K562 (cell line): ENCODE measurements around the gene FOXO3. TPM values are rescaled to one million over a fixed set of nuclear protein-coding genes. Genes with fewer than 3 reads are reported as not detected.

Source experiments
- ATAC-seq: fragments of 200-7000 bp; cut with Tn5 transposase; 3 replicates; pipeline ENCODE4 v1.9.1; 2020; ENCODE audit warnings: moderate library complexity
- BruUV-seq: library from RNA; stranded (reverse); fragments of 400-500 nt; replicated peaks from 2 replicates; lab custom pipeline; 2021; lab: Mats Ljungman, UMichigan
- CTCF ChIA-PET: fragments of 300-600 bp; formaldehyde crosslinking; extraction: SDS; loops from one replicate; lab custom pipeline; 2021; ENCODE audit warnings: low intra/inter-chr PET ratio; lab: Yijun Ruan, JAX
- POLR2A ChIA-PET: fragments of 300-600, 350-650 bp; sonication (Branson Sonifier 250); formaldehyde crosslinking; extraction: SDS; loops from one replicate; lab custom pipeline; 2021; ENCODE audit warnings: antibody characterized with exemption, inconsistent platforms; lab: Yijun Ruan, JAX
- DNase-seq, 4 experiments: peaks; one replicate each; pipeline versions ENCODE4 v3.0.0 to v3.0.0-alpha.2; 2011 to 2018; ENCODE audit warnings: low spot score in 3 of 4, mixed read lengths in 3 of 4; ENCODE audit errors: extremely low read depth in 1 of 4
- FAIRE-seq: peaks from 2 replicates; lab custom pipeline; 2011; peaks lifted over from hg19 to GRCh38; lab: Jason Lieb, UNC
- H2AFZ ChIP-seq: 2 replicates; pipeline ENCODE4 v1.6.0; 2011; ENCODE audit warnings: low read depth, low read length, control low read depth, inconsistent platforms
- H3K27ac ChIP-seq: fragments of 200-600 bp; 3 replicates; pipeline ENCODE4 v1.8.0; 2011; ENCODE audit warnings: low read depth, mild to moderate bottlenecking, control low read depth, inconsistent platforms, low read length, moderate library complexity, mixed read lengths; ENCODE audit errors: extremely low read depth
- H3K27me3 ChIP-seq, 2 experiments: fragments of 300-600 bp in 1 of 2; 2 replicates in 1 of 2; 3 replicates in 1 of 2; pipeline versions ENCODE4 v1.6.0 to v1.8.0; 2011; ENCODE audit warnings: inconsistent platforms in 2 of 2, low read length in 2 of 2, mild to moderate bottlenecking in 1 of 2, mixed read lengths in 1 of 2, moderate library complexity in 1 of 2; ENCODE audit not compliant: control insufficient read depth in 2 of 2, insufficient read depth in 2 of 2
- H3K36me3 ChIP-seq: fragments of 300-600 bp; 3 replicates; pipeline ENCODE4 v1.8.0; 2011; ENCODE audit warnings: mild to moderate bottlenecking, low read length, inconsistent platforms; ENCODE audit not compliant: control insufficient read depth, insufficient read depth
- H3K4me1 ChIP-seq, 2 experiments: fragments of 200-600 bp in 1 of 2; replicated peaks in 1 of 2; 2 replicates in 1 of 2; 3 replicates in 1 of 2; pipeline versions ENCODE4 v1.5.1 to v1.8.0; 2011; ENCODE audit warnings: inconsistent platforms in 2 of 2, low read length in 2 of 2, mild to moderate bottlenecking in 1 of 2, mixed read lengths in 1 of 2, moderate library complexity in 1 of 2; ENCODE audit not compliant: control insufficient read depth in 2 of 2, insufficient read depth in 2 of 2
- H3K4me2 ChIP-seq: 2 replicates; pipeline ENCODE4 v1.6.1; 2011; ENCODE audit warnings: low read length, control low read depth, inconsistent platforms, mixed read lengths; ENCODE audit not compliant: insufficient read depth
- H3K4me3 ChIP-seq: fragments of 200-600 bp; sonication (generic), shearing (Covaris generic); 2 replicates; pipeline ENCODE4 v1.5.1; 2016; ENCODE audit warnings: control low read depth, inconsistent platforms
- H3K79me2 ChIP-seq: fragments of 200-600 bp; 3 replicates; pipeline ENCODE4 v1.8.0; 2011; ENCODE audit warnings: low read length, inconsistent platforms; ENCODE audit not compliant: control insufficient read depth, insufficient read depth
- H3K9ac ChIP-seq, 2 experiments: 2 replicates each; pipeline versions ENCODE4 v1.6.0 to v1.6.1; 2011; ENCODE audit warnings: low read depth in 2 of 2, low read length in 2 of 2, control low read depth in 1 of 2, inconsistent platforms in 1 of 2, mild to moderate bottlenecking in 1 of 2, mixed read lengths in 1 of 2; ENCODE audit not compliant: insufficient read depth in 1 of 2
- H3K9me1 ChIP-seq: one replicate; pipeline ENCODE4 v1.6.0; 2011; ENCODE audit warnings: inconsistent platforms, mild to moderate bottlenecking, low read length, moderate library complexity; ENCODE audit not compliant: control insufficient read depth, insufficient read depth
- H3K9me3 ChIP-seq: replicated peaks from 2 replicates; pipeline ENCODE4 v1.5.1; 2011; ENCODE audit warnings: low read depth, low read length, inconsistent platforms; ENCODE audit not compliant: control insufficient read depth, insufficient read depth
- H4K20me1 ChIP-seq: replicated peaks from 2 replicates; pipeline ENCODE4 v1.6.1; 2011; ENCODE audit warnings: low read length, inconsistent platforms, mixed read lengths; ENCODE audit not compliant: control insufficient read depth, insufficient read depth
- E2F5 ChIP-seq: sonication (generic); formaldehyde crosslinking; IDR thresholded peaks from 2 replicates; pipeline ENCODE4 v1.8.0; 2022; ENCODE audit warnings: mild to moderate bottlenecking, missing genetic modification reagents
- E2F6 ChIP-seq, 2 experiments: IDR thresholded peaks; 2 replicates each; pipeline ENCODE4 v1.6.1; 2011; ENCODE audit warnings: borderline replicate concordance in 1 of 2, control low read depth in 1 of 2, low read depth in 1 of 2, low read length in 1 of 2, mild to moderate bottlenecking in 1 of 2, mixed read lengths in 1 of 2, moderate library complexity in 1 of 2; ENCODE audit not compliant: insufficient read depth in 1 of 2, insufficient read length in 1 of 2, poor library complexity in 1 of 2, severe bottlenecking in 1 of 2; ENCODE audit errors: extremely low read depth in 1 of 2
- HNRNPLL ChIP-seq: fragments of 200-400 bp; formaldehyde crosslinking; IDR thresholded peaks from 2 replicates; pipeline ENCODE4 v1.6.1; 2017; ENCODE audit warnings: low read length, low read depth, mild to moderate bottlenecking; ENCODE audit not compliant: poor library complexity, severe bottlenecking
- IFI16 ChIP-seq: fragments of 250-450 bp; sonication (Bioruptor Pico); IDR thresholded peaks from 2 replicates; pipeline ENCODE4 v2.1.2; 2022; ENCODE audit warnings: mild to moderate bottlenecking, inconsistent platforms
- MCM5 ChIP-seq: fragments of 450-650 bp; IDR thresholded peaks from 2 replicates; pipeline ENCODE4 v1.6.1; 2016; ENCODE audit warnings: low read depth
- NFIC ChIP-seq: fragments of 450-650 bp; IDR thresholded peaks from 2 replicates; pipeline ENCODE4 v1.6.1; 2017; ENCODE audit warnings: mild to moderate bottlenecking, inconsistent platforms
- RFX1 ChIP-seq: fragments of 450-650 bp; IDR thresholded peaks from 2 replicates; pipeline ENCODE4 v1.6.1; 2016; ENCODE audit warnings: mild to moderate bottlenecking, moderate library complexity
- ZNF318 ChIP-seq, 2 experiments: fragments of 450-650 bp; IDR thresholded peaks; 2 replicates each; pipeline ENCODE4 v1.6.1; 2016; ENCODE audit warnings: mild to moderate bottlenecking in 2 of 2, borderline replicate concordance in 1 of 2, low read depth in 1 of 2, moderate library complexity in 1 of 2
- ZNF77 ChIP-seq: fragments of 250-450 bp; sonication (Bioruptor Pico); IDR thresholded peaks from 2 replicates; pipeline ENCODE4 v1.5.0; 2020
- WGBS: fragments of 100-300 bp; shearing (Covaris generic); methylation state at CpG from one replicate; pipeline ENCODE4 v1.1.6; 2016; ENCODE audit warnings: low coverage, mixed read lengths; ENCODE audit not compliant: insufficient coverage; ENCODE audit errors: missing lambda C conversion rate; 5-methylcytosine and 5-hydroxymethylcytosine counted together
- in situ Hi-C: fragments of 300-500 bp; cut with MboI; formaldehyde crosslinking; loops from 4 replicates; pipeline ENCODE4 v1.15.0; 2018; ENCODE audit warnings: inconsistent platforms, mixed read lengths
- intact Hi-C: fragments of 100-400 bp; cut with micrococcal nuclease; formaldehyde crosslinking; loops from 2 replicates; pipeline ENCODE4 v1.14.2; 2022
- polyA plus RNA-seq, 8 experiments: library from polyadenylated mRNA; depleted of rRNA in 4 of 8; stranded (reverse) in 5 of 8; unstranded in 3 of 8; fragments of >200 nt; fragmentation: Nextera tagmentation in 2 of 8; fragmentation: Illumina TruSeq in 1 of 8; extraction: Ambion mirVana in 2 of 8; extraction: Trizol in 1 of 8; gene quantifications; 2 replicates each; pipeline versions ENCODE4 v1.2.1 to v1.2.3, GENCODE V29; 2011 to 2014; ENCODE audit warnings: inconsistent platforms in 1 of 8, missing spikeins in 1 of 8
- total RNA-seq, 7 experiments: library from RNA; depleted of rRNA in 6 of 7; stranded (reverse); fragments of >200 nt in 6 of 7; fragmentation: Illumina TruSeq in 2 of 7; extraction: Trizol in 2 of 7; gene quantifications; 2 replicates each; pipeline versions ENCODE4 v1.2.1 to v1.2.3, GENCODE V29; 2011 to 2021; ENCODE audit warnings: low replicate concordance in 1 of 7

The FOXO3 gene
- total and polyA plus RNA-seq, 9 of the 15 experiments (the other 6 are each of a cell fraction or from before 2014, with no cell fraction given), result 3.0 to 14.6 (median 6.0) TPM

GRCh38 chr6:108610957-108611586 lies 50.4 kb downstream of the FOXO3 start:
- Histone ChIP-seq H3K4me3 (no peak overlapping the region), H3K27me3 (no peaks in the 10 kb centered on the region), H3K36me3 (no peaks in the 10 kb centered on the region), H4K20me1 (no peaks in the 10 kb centered on the region), H3K4me1 (peaks cover 0 to 12% of the 10 kb centered on the region in 2 experiments; a peak in 2 of 5 replicates), H3K9ac (no peak overlapping the region), H3K27ac (no peak overlapping the region), H3K9me1 (no peaks in the 10 kb centered on the region), H2AFZ (no peak overlapping the region), H3K4me2 (no peak overlapping the region), H3K9me3 (no peaks in the 10 kb centered on the region), H3K79me2 (no peaks in the 10 kb centered on the region; the same call in 2 of the 3 replicates)
- BruUV-seq, result no TSS peak
- intact Hi-C loops (no loop called here), in situ Hi-C loops (no loop called here)
- 71% methylated on average over 4 of the region's 4 CpGs for WGBS
- ChIA-PET POLR2A (interaction anchor here (0.6 to 0.8 kb wide), 2 partner anchors 12 to 467 kb away, joined by 3 read pairs; no protein-coding TSS in a partner anchor), CTCF (no interaction called here)
- ATAC-seq (no peak), FAIRE-seq (no peak), DNase-seq (no peak)
- TF ChIP-seq NFIC (no peak), RFX1 (no peak), HNRNPLL (no peak), ZNF77 (CRISPR knock-in tag) (no peak), E2F6 (IDR thresholded peaks at IDR 0.05; ENCODE audit: borderline replicate concordance in 1 of 2, extremely low read depth in 1 of 2, insufficient read depth in 1 of 2, insufficient read length in 1 of 2, low read depth in 1 of 2, low read length in 1 of 2, poor library complexity in 1 of 2, severe bottlenecking in 1 of 2) (no peak), E2F5 (CRISPR knock-in tag) (no peak), ZNF318 (IDR thresholded peaks at IDR 0.05; ENCODE audit: borderline replicate concordance in 1 of 2, low read depth in 1 of 2) (no peak), IFI16 (CRISPR knock-in tag) (no peak), MCM5 (no peak)
